WI38 (cell line): ENCODE results near the gene RAVER2.

Experiments used
- H3K4me3 ChIP-seq: 2 replicates; pipeline ENCODE4 v1.5.1; 2011; ENCODE audit warnings: low read depth, mild to moderate bottlenecking, control low read depth, low read length
- CTCF ChIP-seq: IDR thresholded peaks from 2 replicates; pipeline ENCODE4 v1.5.1; 2012; ENCODE audit warnings: low read depth, mild to moderate bottlenecking, control low read depth, low read length

Gene RAVER2

GRCh38 chr1:64865105-64865757 lies 120.4 kb downstream of the RAVER2 start:
- H3K4me3 ChIP-seq = no peak overlapping the region
- TF ChIP-seq CTCF = no peak

GRCh38 chr1:64866689-64867088 lies 121.8 kb downstream of the RAVER2 start:
- no peak for TF ChIP-seq CTCF
- no peak overlapping the region for H3K4me3 ChIP-seq

GRCh38 chr1:64867266-64867665 lies 122.4 kb downstream of the RAVER2 start:
- H3K4me3 ChIP-seq = no peak overlapping the region
- no peak for TF ChIP-seq CTCF

- no peak overlapping the region for H3K4me3 ChIP-seq
- no peak for TF ChIP-seq CTCF
These were observed 126.4 kb downstream of the RAVER2 start for GRCh38 chr1:64871256-64871655.

- no peak for TF ChIP-seq CTCF
These were observed 127.2 kb downstream of the RAVER2 start for GRCh38 chr1:64872067-64872466.

GRCh38 chr1:64873576-64873975 lies 128.7 kb downstream of the RAVER2 start:
- no peak for TF ChIP-seq CTCF
- no peak overlapping the region for H3K4me3 ChIP-seq

More at GRCh38 chr1:64872067-64872466, 127.2 kb downstream of the RAVER2 start:
- no peak overlapping the region for H3K4me3 ChIP-seq

- no peak for TF ChIP-seq CTCF
- no peak overlapping the region for H3K4me3 ChIP-seq
These were observed 129.8 kb downstream of the RAVER2 start for GRCh38 chr1:64874666-64875065.
